Measurements from ENCODE around the gene UBXN10.
A peak's percentile ranks its signal among the peaks of the same experiment; 100 is the strongest.
"Not testable (repeated sequence)": the region's sequence is repeated elsewhere in the genome, so short reads cannot be mapped to it uniquely, and the experiment has no call there.

Gene UBXN10

DNA sequence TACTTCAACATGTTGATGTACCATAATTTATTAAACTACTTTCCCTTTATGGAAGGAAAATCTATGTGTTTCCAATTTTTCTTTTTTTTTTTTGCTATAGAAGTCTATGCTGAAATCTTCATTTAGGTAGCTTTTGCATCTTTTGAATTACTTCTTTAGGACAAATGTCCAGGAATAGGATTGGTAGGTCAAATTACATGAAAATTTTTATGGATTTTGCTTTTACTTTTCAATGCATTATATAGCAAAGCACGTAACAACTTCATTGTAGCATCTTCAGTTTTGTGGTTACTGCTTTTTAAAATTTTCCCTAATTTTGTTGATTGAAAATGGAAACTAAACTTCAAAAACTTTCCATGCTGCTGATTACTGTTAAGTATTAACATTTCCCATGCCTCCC is 12.4 kb downstream of the UBXN10 start:
- H3K27ac Mint-ChIP-seq = no peak overlapping the region
- peaks cover 7% of the 10 kb centered on the region for H3K4me1 Mint-ChIP-seq (ENCODE audit: low read depth)
- no peak for DNase-seq
- H3K4me3 Mint-ChIP-seq = no peak overlapping the region
- peaks cover 34% of the 10 kb centered on the region for H3K27me3 Mint-ChIP-seq
- no peaks in the 10 kb centered on the region for H3K36me3 Mint-ChIP-seq (ENCODE audit: low read depth)
- H3K9me3 Mint-ChIP-seq = no peaks in the 10 kb centered on the region

DNA sequence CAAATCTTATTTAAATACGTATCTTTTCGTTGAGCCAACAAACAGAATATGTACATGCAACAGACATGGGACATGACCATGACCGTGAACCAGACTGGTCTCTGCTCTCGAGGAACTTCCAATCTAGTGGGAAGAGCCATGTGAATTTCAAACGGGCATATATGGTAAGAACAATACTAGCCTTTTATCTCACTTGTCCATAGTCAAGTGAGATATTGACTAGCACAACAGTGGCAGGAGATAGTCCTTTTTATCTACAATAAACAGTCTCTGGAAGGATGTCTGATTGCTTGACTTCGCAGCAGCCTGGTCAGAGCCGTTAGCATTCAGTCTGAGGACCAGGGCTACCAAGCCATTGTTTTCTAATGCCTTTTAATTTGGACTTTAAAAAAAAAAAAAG is 13.0 kb downstream of the UBXN10 start:
- peaks cover 34% of the 10 kb centered on the region for H3K27me3 Mint-ChIP-seq
- no peaks in the 10 kb centered on the region for H3K36me3 Mint-ChIP-seq (ENCODE audit: low read depth)
- H3K9me3 Mint-ChIP-seq = no peaks in the 10 kb centered on the region
- no peak for DNase-seq
- H3K4me3 Mint-ChIP-seq = no peak overlapping the region
- no peak overlapping the region for H3K27ac Mint-ChIP-seq
- peaks cover 7% of the 10 kb centered on the region for H3K4me1 Mint-ChIP-seq (ENCODE audit: low read depth)

DNA sequence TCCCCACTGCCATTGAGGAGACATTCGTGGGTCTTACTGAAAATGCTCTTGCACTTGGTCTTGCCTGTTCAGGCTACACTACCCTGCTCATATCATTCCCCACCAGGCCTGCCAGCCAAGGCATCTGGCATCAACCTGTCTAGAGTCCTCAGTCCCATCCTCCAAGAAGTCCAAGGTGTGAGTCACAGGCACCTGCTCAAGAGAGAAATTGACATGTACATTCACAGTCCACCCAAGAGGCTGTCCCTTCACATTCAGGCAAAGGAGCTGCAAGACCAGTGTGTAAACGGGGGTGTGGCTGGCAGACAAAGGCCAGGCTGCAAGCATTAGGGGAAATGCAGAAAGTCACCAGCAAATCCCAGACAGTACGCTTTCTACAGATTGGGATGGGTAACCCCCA is 13.5 kb downstream of the UBXN10 start:
- no peak overlapping the region for H3K27ac Mint-ChIP-seq
- no peaks in the 10 kb centered on the region for H3K9me3 Mint-ChIP-seq
- H3K36me3 Mint-ChIP-seq (ENCODE audit: low read depth) = no peaks in the 10 kb centered on the region
- H3K4me3 Mint-ChIP-seq = no peak overlapping the region
- DNase-seq = no peak
- H3K4me1 Mint-ChIP-seq (ENCODE audit: low read depth) = peaks cover 7% of the 10 kb centered on the region
- peaks cover 32% of the 10 kb centered on the region for H3K27me3 Mint-ChIP-seq

DNA sequence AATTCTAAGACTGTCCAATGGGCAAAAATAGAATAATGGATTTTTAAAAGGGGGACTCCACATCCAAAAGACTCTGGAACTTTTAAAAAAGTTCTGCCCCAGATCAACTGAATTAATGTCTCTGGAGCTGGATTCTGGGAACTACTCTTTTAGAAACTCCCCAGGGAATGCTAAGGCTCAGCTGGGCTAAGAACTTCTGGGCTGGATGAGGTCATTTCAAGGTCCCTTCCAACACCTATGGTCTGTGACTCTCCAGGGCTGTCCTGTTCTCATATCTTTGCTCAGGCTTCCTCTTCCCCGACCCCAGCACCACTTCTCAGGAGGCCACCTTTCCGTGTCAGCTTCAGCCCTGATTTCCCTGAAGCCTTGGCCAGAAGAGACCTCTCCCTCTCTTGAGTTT is 13.9 kb downstream of the UBXN10 start:
- Mint-ChIP-seq H3K4me1 (ENCODE audit: low read depth) (peaks cover 5% of the 10 kb centered on the region), H3K9me3 (no peaks in the 10 kb centered on the region), H3K27me3 (peaks cover 29% of the 10 kb centered on the region), H3K27ac (no peak overlapping the region), H3K36me3 (ENCODE audit: low read depth) (no peaks in the 10 kb centered on the region), H3K4me3 (no peak overlapping the region)
- DNase-seq = no peak

DNA sequence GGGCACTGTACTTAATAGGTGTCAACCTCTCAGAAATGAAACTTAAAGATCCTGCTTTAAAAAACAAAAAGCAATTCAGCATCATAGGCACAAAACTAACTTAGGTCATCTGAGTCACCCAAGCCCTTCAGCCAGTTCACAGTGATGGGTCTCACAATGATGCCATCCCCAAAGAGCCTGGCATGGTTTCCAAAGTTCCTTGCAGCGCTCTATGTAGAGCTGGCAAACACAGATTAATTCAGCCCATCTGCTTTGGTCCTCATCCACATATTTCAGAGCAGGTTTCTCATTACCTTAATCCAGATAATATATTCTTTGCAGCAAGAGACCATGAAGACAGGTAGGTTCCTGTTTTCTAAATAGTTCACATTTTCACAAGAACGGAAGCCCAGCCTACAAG is 15.1 kb downstream of the UBXN10 start:
- Mint-ChIP-seq H3K36me3 (ENCODE audit: low read depth) (no peaks in the 10 kb centered on the region), H3K4me1 (ENCODE audit: low read depth) (no peaks in the 10 kb centered on the region), H3K9me3 (no peaks in the 10 kb centered on the region), H3K4me3 (no peak overlapping the region), H3K27ac (no peak overlapping the region), H3K27me3 (peaks cover 21% of the 10 kb centered on the region)
- DNase-seq = no peak

DNA sequence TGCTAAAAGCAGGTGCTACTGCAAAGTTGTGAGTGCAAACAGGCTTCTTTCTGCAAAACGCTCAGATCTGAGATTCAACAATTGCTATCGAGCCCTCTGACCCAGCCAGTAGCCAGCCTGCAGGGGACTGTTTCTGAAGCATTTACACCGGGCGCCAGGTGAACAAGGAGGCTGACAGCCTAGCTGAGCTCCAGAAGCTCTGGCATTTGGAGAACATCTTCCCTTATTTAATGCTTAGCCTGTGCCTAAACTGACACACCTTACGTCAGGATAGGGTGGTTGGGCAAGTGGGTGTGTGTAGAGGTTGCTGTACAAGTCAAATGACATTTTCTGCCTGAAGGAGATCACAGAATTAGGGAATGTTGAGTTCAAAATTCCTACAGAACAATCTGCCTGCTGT is 16.3 kb downstream of the UBXN10 start:
- Mint-ChIP-seq H3K27me3 (peaks cover 18% of the 10 kb centered on the region), H3K9me3 (no peaks in the 10 kb centered on the region), H3K4me1 (ENCODE audit: low read depth) (no peaks in the 10 kb centered on the region), H3K36me3 (ENCODE audit: low read depth) (no peaks in the 10 kb centered on the region), H3K4me3 (no peak overlapping the region), H3K27ac (no peak overlapping the region)
- DNase-seq = no peak

DNA sequence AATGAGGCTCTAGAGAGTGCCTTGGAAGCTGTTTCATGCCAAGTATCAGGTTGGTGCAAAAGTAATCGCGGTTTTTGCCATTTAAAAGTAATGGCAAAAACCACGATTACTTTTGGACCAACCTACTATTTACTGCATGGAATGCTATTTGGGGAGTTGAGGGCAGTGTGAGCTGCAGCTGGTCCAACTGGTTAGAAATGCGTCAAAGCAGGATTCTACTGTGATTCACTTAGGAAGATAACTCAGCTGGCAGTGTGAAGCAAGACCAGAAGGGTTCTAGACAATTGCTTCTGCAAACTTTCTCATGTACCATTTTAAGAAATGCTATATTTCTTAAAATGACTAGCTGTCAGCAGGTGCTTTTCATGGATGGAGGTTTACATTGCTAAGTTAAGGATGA is 21.6 kb downstream of the UBXN10 start:
- no peak for DNase-seq
- Mint-ChIP-seq H3K9me3 (no peaks in the 10 kb centered on the region), H3K36me3 (ENCODE audit: low read depth) (no peaks in the 10 kb centered on the region), H3K27me3 (peaks cover 32% of the 10 kb centered on the region), H3K27ac (no peak overlapping the region), H3K4me1 (ENCODE audit: low read depth) (peaks cover 18% of the 10 kb centered on the region), H3K4me3 (no peak overlapping the region)

DNA sequence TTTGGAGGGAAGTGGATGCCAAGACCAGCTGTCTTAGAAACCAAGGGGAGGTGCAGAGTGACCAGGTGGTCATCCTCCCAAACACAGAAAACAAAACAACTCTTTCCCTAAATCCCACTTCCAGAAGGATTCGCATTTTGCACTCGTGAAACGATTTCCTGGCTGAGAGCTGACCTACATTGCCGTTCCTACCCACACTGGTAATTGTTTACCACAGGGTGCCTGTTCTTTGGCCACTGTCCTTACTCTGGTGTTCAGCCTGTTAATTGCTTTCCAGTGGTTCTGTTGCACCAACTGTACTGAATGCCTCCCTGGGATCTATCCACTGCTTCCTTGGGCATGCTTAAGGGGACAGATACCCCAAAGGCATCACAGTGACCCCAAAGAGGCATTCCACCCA is 23.6 kb downstream of the UBXN10 start:
- H3K27ac Mint-ChIP-seq = no peak overlapping the region

DNA sequence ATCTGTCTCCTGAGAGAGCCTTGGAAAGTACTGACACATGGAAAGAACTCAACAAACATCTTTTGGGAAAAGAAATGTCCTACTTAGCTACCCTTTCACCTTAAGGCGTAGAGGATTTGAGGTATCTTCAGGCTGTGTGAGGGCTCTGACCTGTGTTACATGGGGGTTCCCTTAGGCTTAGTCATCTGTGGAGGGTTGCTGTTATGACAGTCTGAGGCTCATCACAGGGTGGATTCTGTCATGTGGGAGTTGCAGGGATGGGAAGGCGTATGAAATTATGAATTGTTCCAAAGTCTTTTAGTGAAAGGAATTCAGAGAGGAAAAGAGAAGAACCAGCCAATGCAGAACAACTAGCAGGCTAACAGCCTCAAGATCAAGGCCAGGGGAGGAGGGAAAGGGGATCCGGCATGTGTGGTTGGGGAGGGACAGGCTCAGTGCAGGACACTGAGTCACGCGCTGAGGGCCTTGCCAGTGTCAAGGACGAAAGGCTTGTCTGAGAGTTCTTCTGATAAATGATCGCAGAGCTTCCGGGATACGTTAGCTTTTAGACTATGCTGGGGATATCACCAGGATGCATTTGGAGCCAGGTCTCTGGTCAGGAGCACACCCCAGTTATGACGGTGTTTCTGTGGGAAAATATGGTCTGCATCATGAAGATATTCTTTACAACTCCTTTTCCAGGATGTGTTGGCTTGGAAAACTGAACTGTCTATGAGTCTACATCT is 25.0 kb downstream of the UBXN10 start:
- Mint-ChIP-seq H3K36me3 (ENCODE audit: low read depth) (no peaks in the 10 kb centered on the region), H3K27me3 (peaks cover 62% of the 10 kb centered on the region), H3K4me3 (no peak overlapping the region), H3K9me3 (no peaks in the 10 kb centered on the region), H3K27ac (no peak overlapping the region), H3K4me1 (ENCODE audit: low read depth) (peaks cover 23% of the 10 kb centered on the region)
- DNase-seq = no peak

More for the DNA sequence above, 23.6 kb downstream of the UBXN10 start:
- DNase-seq = no peak
- Mint-ChIP-seq H3K4me3 (no peak overlapping the region), H3K9me3 (no peaks in the 10 kb centered on the region), H3K27me3 (peaks cover 48% of the 10 kb centered on the region), H3K36me3 (ENCODE audit: low read depth) (no peaks in the 10 kb centered on the region), H3K4me1 (ENCODE audit: low read depth) (peaks cover 23% of the 10 kb centered on the region)

DNA sequence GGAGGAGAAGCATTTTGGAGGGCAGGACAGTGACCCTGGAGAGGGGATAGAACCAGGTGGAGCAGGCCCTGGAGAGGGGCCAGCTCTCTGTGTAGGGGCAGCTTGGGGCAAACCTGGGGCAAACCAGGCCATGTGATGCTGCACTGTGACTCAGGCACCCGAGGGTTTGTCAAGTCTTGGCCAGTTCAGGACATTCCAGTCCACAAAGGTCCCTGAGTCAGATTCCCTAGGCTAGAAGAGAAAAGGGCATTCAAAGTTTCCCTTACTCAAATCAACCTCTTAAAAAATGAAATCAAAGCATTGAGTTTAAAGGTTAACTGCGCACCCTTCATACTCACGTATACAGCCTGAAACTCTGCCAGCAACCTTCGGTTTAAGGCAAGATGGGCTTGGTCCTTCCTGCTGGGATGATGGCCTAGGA is 25.6 kb downstream of the UBXN10 start:
- no peak overlapping the region for H3K27ac Mint-ChIP-seq
- no peaks in the 10 kb centered on the region for H3K36me3 Mint-ChIP-seq (ENCODE audit: low read depth)
- no peak overlapping the region for H3K4me3 Mint-ChIP-seq
- peaks cover 66% of the 10 kb centered on the region for H3K27me3 Mint-ChIP-seq
- DNase-seq = no peak
- no peaks in the 10 kb centered on the region for H3K9me3 Mint-ChIP-seq
- peaks cover 23% of the 10 kb centered on the region for H3K4me1 Mint-ChIP-seq (ENCODE audit: low read depth)

DNA sequence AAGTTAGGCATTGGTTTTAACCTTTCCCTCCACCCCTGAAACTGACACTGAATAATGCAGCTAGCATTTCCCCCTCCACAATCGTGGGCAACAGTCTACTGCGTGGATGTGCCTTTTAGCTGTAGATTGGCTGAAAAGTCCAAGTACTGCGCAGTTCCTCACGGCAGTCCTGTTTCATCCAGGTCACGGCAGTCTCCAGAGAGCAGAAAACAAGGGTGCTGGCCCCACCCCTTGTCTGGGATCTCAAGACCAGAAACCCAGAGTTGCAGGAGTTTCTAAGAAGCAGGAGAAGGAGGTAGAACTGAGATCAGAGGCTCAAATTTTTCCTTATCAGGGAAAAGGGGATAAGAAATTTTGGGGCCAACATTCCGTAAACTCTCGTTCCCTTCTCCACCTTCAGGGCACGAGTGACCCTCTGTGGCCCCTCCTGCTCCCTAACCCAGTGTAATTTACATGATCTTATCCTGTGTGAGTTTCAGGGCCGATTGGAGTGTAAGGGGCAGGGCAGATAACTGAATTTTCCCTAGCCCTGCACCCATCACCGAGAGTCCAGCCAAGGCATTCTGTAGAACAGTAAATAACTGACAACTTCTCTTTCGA is 26.3 kb downstream of the UBXN10 start:
- peaks cover 69% of the 10 kb centered on the region for H3K27me3 Mint-ChIP-seq
- H3K9me3 Mint-ChIP-seq = no peaks in the 10 kb centered on the region
- H3K4me1 Mint-ChIP-seq (ENCODE audit: low read depth) = peaks cover 23% of the 10 kb centered on the region
- no peaks in the 10 kb centered on the region for H3K36me3 Mint-ChIP-seq (ENCODE audit: low read depth)
- no peak for DNase-seq
- no peak overlapping the region for H3K4me3 Mint-ChIP-seq
- H3K27ac Mint-ChIP-seq = no peak overlapping the region

DNA sequence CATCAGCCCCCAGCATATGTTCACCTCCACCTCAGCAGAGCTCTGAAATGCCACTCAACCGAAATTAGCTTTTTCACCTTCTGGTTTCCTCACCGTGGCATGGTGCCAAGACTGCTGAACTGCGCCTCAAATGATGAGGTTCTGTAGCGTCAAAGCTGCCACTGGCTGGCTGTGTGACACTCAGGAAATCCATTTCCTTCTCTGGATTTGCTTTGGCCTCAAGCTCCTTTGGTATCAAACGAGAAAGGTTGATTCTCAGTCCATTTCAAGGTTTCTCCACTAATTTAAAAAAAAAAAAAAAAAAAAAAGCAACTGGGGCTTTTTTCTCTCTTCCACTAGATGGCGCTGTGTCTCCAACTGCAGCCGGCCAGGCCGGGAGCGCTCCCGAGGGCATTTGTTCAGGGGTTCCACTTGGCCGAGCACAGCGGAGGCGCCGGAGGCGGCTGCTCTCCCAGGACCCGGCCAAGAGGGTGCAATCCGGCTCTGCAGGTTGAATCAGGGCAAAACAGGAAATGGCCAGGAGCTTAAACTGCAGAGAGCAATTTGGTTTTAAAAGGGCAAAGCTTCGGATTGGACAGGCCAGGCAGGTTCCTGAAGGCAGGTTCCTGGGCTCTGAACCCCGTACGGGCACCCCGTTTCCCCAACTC is 26.9 kb downstream of the UBXN10 start:
- Mint-ChIP-seq H3K36me3 (ENCODE audit: low read depth) (no peaks in the 10 kb centered on the region), H3K4me3 (no peak overlapping the region), H3K9me3 (no peaks in the 10 kb centered on the region), H3K27me3 (peaks cover 72% of the 10 kb centered on the region), H3K27ac (no peak overlapping the region), H3K4me1 (ENCODE audit: low read depth) (peaks cover 23% of the 10 kb centered on the region)
- DNase-seq = peak; percentile 66

DNA sequence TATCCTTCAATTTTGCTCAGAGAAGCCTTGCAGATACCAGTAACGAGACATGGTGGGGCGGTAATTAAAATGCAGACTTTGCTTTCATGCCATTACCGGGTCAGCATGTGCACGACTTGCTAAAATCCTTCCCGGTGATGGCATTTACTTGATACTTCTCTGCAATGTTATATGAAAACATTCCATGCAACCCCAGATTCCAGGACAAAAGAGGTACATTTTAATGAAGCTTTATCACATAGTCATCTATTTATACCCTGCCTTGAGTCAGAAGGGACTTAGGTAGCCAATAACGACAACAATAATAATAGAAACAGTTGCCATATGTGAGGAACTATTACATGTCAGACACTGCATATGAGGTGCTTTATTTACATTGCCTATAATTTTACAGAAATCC is 29.8 kb downstream of the UBXN10 start:
- peaks cover 16% of the 10 kb centered on the region for H3K4me1 Mint-ChIP-seq (ENCODE audit: low read depth)
- H3K36me3 Mint-ChIP-seq (ENCODE audit: low read depth) = no peaks in the 10 kb centered on the region
- H3K4me3 Mint-ChIP-seq = no peak overlapping the region
- no peak for DNase-seq
- H3K27ac Mint-ChIP-seq = no peak overlapping the region
- no peaks in the 10 kb centered on the region for H3K9me3 Mint-ChIP-seq
- peaks cover 62% of the 10 kb centered on the region for H3K27me3 Mint-ChIP-seq

DNA sequence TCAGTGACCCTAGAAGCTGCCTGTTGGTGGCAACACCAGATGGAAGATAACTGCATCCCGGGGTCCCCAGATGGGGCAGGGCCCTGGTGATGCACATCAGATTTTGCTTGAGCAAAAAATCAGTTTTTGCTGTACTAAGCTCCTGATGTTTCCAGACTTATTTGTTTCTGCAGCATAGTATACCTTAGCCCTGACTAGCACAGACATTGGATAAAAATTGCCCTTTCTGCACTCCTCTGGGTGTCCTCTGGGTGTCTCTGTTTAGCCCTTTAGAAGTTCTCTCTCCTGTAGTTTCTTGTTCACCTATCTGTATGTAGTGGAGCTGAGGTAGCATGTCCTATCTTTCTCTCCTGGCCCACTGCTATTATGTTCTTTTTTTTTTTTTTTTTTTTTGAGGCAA is 30.7 kb downstream of the UBXN10 start:
- H3K9me3 Mint-ChIP-seq = no peaks in the 10 kb centered on the region
- peaks cover 54% of the 10 kb centered on the region for H3K27me3 Mint-ChIP-seq
- DNase-seq = no peak
- no peak overlapping the region for H3K4me3 Mint-ChIP-seq
- H3K36me3 Mint-ChIP-seq (ENCODE audit: low read depth) = no peaks in the 10 kb centered on the region
- no peak overlapping the region for H3K27ac Mint-ChIP-seq
- peaks cover 13% of the 10 kb centered on the region for H3K4me1 Mint-ChIP-seq (ENCODE audit: low read depth)

DNA sequence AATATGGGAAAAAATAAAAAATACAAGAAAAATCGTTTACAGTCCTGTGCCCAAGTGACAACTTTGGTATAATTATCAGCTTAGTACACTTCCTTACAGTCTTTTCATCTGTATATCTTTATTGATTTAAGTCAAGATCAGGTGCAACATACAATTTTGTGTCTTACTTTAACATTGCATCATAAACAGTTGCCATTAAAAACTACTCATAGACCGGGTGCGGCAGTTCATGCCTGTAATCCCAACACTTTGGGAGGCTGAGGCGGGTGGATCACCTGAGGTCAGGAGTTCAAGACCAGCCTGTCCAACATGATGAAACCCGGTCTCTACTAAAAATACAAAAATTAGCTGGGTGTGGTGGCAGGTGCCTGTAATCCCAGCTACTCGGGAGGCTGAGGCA is 33.2 kb downstream of the UBXN10 start:
- H3K4me1 Mint-ChIP-seq (ENCODE audit: low read depth); H3K4me3 Mint-ChIP-seq: not testable (repeated sequence)

More for the DNA sequence above, 33.2 kb downstream of the UBXN10 start:
- not testable (repeated sequence) for H3K27ac Mint-ChIP-seq; H3K36me3 Mint-ChIP-seq (ENCODE audit: low read depth); H3K9me3 Mint-ChIP-seq; DNase-seq
- peaks cover 52% of the 10 kb centered on the region for H3K27me3 Mint-ChIP-seq

Measured in activated T-cell treated with anti-CD3 and anti-CD28 coated beads, Interleukin-2, amount 50 U/mL, for 24 hours (primary cell).